GM19035 (cell line): ENCODE results near the gene CRISP2.
"Not testable (repeated sequence)": the region's sequence is repeated elsewhere in the genome, so short reads cannot be mapped to it uniquely, and the experiment has no call there.

Source experiments
- ATAC-seq: cut with Tn5 transposase; IDR thresholded peaks from one replicate; pipeline ENCODE4 v1.9.1; 2021; ENCODE audit not compliant: unreplicated experiment

CRISP2 gene

GRCh38 chr6:49713346-49713745, at the start of gene CRISP2:
CRISP2 (minus strand) TSS chr6:49713543; CDS start chr6:49709196, 4,347 bp downstream.
- ATAC-seq = no peak

GRCh38 chr6:49744259-49744658, 30.9 kb upstream of the CRISP2 start, which contains the start of gene CRISP3:
CRISP3 (minus strand) TSS chr6:49744388; CDS start chr6:49744367, 21 bp downstream.
- ATAC-seq = no peak

DNA sequence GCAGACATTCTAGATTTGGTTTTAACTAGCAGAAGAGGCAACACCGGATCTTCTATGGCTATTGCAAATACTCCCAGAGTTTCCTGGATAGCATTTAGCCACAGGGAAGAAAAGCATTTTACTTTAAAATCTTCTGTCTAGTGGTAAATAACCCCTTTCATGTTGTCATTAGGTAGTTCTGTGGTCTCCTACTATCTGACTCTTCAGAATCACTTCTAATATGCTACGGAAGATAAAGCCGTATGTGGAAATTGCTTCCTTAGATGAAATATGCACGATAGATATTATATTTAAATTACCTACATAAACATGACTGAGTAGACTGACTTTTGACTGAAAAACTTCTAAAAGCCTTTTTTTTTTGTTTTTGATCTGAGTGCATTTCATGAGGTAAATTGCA, 30.1 kb upstream of the CRISP2 start:
- no peak for ATAC-seq

- no peak for ATAC-seq
These were observed 26.1 kb upstream of the CRISP2 start for GRCh38 chr6:49739423-49739822.

GRCh38 chr6:49736017-49736508, 22.7 kb upstream of the CRISP2 start:
- ATAC-seq = no peak

GRCh38 chr6:49733680-49734079, 20.3 kb upstream of the CRISP2 start:
- no peak for ATAC-seq

- ATAC-seq = no peak
These were observed 19.4 kb upstream of the CRISP2 start for GRCh38 chr6:49732781-49733180.

- no peak for ATAC-seq
These were observed 16.9 kb upstream of the CRISP2 start for GRCh38 chr6:49730251-49730650.

DNA sequence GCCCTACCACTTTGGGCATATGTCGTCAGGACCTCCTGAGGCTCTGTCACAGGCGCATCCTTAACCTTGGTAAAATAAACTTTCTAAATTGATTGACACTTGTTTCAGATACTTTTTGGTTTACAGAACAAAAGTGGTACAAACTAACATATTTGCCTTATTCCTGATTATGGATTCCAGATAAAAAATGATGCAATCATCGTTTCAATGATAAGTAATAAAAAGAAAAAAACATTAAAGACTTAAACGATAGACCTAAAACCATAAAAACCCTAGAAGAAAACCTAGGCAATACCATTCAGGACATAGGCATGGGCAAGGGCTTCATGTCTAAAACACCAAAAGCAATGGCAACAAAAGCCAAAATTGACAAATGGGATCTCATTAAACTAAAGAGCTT, 10.6 kb upstream of the CRISP2 start:
- ATAC-seq = not testable (repeated sequence)

GRCh38 chr6:49721297-49721696, 8.0 kb upstream of the CRISP2 start:
- ATAC-seq = no peak

GRCh38 chr6:49720372-49720771, 7.0 kb upstream of the CRISP2 start:
- no peak for ATAC-seq

GRCh38 chr6:49698478-49698877, 14.9 kb downstream of the CRISP2 start:
- no peak for ATAC-seq

- ATAC-seq = no peak
These were observed 19.8 kb downstream of the CRISP2 start for GRCh38 chr6:49693512-49693911.

DNA sequence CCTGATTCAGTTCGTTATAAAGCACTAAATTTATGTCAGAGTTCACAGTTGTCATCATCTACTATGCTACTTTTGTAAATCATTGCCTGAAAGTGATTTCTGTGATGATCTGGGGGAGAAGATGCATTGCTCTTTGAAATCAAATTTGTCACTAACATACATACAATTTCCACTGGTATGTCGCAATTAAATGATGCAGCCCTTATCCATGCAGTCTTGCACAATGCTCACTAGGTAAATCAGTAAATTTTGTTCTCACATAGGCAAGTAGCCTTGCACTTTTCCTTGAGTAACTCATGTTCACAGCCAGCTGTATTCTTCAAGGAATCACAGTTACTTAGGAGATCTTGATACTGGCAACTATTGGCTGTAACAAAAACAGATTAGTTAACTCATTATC, 20.8 kb downstream of the CRISP2 start:
- no peak for ATAC-seq

DNA sequence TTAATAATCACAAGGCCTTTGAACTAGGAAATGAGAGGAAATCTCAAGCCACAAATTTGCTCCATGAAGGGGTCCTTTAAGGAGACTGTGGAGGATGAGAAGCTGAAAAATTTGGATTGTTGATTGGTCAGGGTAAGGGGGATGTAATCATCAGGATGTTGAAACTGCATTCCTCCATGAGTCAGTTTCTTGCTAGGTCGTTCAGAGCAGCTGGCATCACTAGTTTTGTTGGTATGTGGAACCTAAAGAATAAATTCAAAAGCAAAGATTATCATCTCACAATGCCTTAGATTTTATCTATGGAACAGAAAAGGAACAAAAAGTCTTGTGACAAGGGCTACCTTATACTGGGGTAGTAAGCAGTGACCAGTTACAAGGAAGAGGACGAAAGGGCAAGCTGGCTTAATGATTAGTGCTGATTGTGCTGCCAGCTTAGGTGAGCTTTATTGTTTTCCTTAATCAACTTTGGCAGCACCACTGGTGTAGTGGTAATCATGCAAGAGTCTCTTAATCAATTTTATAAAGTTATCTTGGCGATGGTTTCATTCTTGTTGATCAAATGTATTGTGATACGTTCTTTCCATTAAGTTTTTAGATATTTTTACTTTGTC, 36.6 kb downstream of the CRISP2 start:
- no peak for ATAC-seq

- no peak for ATAC-seq
These were observed 37.5 kb downstream of the CRISP2 start for GRCh38 chr6:49675816-49676215.

DNA sequence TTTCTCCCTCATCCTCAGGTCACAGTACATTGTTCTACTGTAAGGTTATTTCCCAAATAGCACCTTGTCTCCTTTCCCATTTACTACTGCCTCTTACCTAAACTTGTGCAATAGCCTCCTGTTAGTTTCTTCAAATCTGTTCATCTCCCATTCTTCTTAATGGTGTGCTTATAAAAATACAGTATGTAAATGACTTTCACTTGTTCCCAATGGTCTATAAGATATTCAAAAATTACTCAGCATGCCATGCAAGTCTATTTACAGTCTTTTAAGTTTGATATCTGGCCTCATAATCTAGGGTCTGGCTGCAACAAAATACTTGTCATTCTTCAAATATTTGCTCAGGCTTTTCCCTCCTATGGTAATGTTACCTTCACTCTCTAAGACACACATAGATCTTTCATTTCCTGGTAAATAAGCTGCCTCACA, 45.2 kb downstream of the CRISP2 start:
- ATAC-seq = no peak

- ATAC-seq = no peak
These were observed 46.2 kb downstream of the CRISP2 start for GRCh38 chr6:49666930-49667757.

- ATAC-seq = no peak
These were observed 46.9 kb downstream of the CRISP2 start for GRCh38 chr6:49666480-49666879.

GRCh38 chr6:49664817-49665216, 48.5 kb downstream of the CRISP2 start:
- ATAC-seq = no peak

DNA sequence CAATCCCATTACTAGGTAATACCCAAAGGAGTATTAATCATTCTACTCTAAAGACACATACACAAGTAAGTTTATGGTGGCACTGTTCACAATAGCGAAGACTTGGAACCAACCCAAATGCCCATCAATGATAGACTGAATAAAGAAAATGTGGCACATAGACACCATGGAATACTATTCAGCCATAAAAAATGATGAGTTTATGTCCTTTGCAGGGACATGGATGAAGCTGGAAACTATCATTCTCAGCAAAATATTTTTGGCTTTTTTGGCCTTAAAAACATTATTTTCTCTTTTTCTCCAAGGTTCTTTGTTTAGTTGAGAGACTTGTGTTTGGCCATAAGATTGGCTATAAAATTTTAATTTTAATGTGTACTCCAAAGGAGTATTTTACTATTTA, 49.3 kb downstream of the CRISP2 start:
- ATAC-seq = not testable (repeated sequence)

GRCh38 chr6:49662892-49663261, 50.5 kb downstream of the CRISP2 start:
- ATAC-seq = no peak
